ENCODE data around the gene IFNA14.
A peak's percentile ranks its signal among the peaks of the same experiment; 100 is the strongest.
"Not testable (repeated sequence)": the region's sequence is repeated elsewhere in the genome, so short reads cannot be mapped to it uniquely, and the experiment has no call there.

The IFNA14 gene

DNA sequence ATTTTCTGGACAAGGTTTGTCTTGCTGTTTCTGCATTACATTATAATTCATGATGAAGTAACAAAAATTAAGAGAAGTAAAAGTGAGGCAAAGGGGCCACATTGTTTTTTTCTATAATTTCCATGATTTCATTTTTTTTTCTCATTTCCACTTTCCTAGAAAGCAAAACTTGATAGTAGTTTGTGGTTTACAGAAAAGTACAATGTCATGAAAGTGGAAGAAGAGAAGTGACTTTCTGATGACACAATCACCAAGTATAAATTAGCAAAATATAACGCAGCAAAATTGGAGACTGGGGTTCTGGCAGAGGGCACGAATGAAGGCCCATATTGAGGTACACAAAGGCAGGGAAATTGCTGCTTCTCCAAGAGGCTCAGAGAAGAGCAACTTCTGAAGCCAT lies 5.0 kb upstream of the IFNA14 start:
- Mint-ChIP-seq H3K4me3 (no peak overlapping the region), H3K4me1 (peaks cover 3% of the 10 kb centered on the region), H3K9me3 (no peaks in the 10 kb centered on the region), H3K27ac (no peak overlapping the region), H3K27me3 (peaks cover 12% of the 10 kb centered on the region), H3K36me3 (no peaks in the 10 kb centered on the region)
- no peak for DNase-seq
- CTCF ChIA-PET: interaction anchor here (0.5 kb wide), 1 partner anchor 526 kb away, joined by 3 read pairs; no protein-coding TSS in a partner anchor

DNA sequence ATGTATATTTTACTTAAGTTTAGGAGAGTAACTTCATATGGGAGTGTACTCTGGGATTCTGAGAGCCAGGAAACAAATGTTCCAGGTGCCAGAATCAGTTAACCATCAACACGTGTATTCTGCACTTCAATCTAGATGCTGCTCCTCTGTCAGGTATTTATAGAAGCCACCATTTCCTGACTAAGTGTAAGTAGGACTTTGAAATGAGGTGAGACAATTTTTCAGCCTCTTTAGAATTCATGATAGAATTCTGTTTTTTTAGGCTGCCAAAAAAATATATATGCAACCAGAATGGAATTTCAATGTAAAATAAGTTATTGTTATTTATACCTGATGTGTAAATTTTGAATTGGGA lies 3.5 kb downstream of the IFNA14 start:
- not testable (repeated sequence) for DNase-seq, H3K27ac Mint-ChIP-seq

DNA sequence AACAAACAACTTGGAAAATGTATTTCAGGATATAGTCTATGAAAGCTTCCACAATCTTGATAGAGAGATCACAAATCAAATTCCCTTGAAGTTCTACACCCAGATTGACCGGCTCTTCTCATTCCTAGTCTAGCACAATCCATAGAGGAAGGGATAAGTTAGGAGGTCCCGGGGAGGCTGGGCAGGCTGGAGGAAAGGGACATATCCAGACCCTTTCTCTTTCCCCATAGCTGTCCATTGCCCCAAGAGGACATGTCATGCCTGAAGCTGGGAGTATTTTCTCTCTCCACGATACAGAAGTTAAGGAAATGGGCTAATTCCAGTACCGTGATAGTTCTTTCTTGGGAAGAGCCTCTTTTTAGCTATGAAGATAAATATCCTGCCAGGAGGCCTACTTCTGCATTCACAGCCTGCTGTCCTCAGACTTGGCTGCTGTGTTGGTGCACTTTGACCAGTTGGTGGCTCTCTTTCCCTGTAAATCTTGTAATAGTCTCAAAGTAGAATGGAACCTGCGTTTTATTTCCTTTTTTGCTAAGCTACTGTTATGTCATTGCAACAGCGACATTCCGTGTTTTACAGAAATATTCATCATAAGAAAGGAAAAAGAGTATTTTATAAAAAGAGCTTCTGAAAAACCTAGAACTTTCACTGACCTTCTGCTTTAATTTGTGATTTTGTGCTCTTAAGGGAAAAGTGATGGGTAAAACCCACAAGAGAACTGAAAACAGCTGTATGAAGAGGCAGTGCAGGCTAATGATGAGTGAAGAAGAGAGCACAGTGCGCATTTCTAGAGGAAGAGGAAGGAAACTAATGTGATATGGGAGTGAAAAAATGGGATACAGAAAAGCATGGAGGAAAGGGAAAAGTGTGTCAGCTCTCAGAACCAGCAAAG lies 4.1 kb downstream of the IFNA14 start:
- peaks cover 46% of the 10 kb centered on the region for H3K27me3 Mint-ChIP-seq
- H3K9me3 Mint-ChIP-seq, H3K27ac Mint-ChIP-seq, H3K4me3 Mint-ChIP-seq, H3K4me1 Mint-ChIP-seq, H3K36me3 Mint-ChIP-seq: not testable (repeated sequence)
- CTCF ChIA-PET: interaction anchor here (0.6 to 3.3 kb wide), 19 partner anchors 8 to 552 kb away, joined by 3 to 13 read pairs (median 4); no protein-coding TSS in a partner anchor
- DNase-seq: peak; percentile 50

More for the DNA sequence above, 3.5 kb downstream of the IFNA14 start:
- H3K4me3 Mint-ChIP-seq, H3K9me3 Mint-ChIP-seq, H3K4me1 Mint-ChIP-seq, H3K36me3 Mint-ChIP-seq: not testable (repeated sequence)
- CTCF ChIA-PET: interaction anchor here (0.6 to 3.3 kb wide), 17 partner anchors 9 to 552 kb away, joined by 3 to 13 read pairs (median 4); no protein-coding TSS in a partner anchor
- H3K27me3 Mint-ChIP-seq: peaks cover 43% of the 10 kb centered on the region

DNA sequence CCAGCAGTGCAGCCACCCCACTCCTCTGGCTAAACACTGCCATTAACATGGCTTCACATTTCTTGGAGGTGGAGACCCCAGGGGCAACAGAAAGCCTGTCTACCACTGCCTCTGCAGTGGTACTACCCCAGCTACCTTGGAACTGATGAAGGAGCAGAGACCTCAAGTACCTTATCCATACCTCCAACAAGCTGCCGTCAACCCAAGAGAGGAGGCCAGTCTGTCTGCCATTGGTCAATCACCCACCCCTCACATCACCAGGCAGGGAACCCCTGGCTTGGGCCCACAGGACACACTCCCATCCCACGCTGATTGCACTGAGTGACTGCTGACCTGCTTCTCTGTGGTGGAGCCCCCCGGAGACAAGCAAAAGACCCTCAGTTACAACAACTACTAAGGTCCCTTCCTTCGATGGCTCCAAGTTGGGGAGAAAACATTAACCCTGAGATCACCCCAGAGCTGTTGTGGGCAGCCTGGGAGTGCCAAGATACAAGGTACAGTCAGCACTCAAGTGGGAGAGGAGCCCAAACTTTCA lies 5.6 kb downstream of the IFNA14 start:
- Mint-ChIP-seq H3K36me3 (no peaks in the 10 kb centered on the region), H3K4me1 (peaks cover 8% of the 10 kb centered on the region), H3K27ac (no peak overlapping the region), H3K9me3 (no peaks in the 10 kb centered on the region), H3K27me3 (peaks cover 33% of the 10 kb centered on the region), H3K4me3 (no peak overlapping the region)
- CTCF ChIA-PET: interaction anchor here (0.7 to 3.3 kb wide), 3 partner anchors 18 to 474 kb away, joined by 3 to 12 read pairs (median 6); no protein-coding TSS in a partner anchor
- no peak for DNase-seq

DNA sequence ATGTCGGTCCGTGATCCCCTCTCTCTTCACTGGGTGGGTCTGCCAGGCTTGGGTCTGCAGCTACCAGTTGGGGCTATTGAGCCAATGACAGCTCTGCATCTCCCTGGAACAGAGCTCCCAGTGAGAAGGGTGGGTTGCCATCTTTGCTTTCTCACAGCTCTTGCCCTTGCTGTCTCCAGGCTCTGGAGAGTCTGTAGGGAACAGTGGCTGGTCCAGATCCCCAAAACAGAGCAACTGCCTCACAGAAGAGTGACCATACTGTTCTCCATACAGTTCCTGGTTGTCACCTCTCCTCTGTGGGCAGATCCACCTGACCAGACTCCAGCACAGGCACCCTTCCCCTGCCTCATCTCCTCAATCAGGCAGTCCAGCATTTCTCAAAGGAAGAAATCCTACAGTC lies 6.5 kb downstream of the IFNA14 start:
- Mint-ChIP-seq H3K4me1 (peaks cover 8% of the 10 kb centered on the region), H3K4me3 (no peak overlapping the region), H3K27me3 (peaks cover 31% of the 10 kb centered on the region), H3K9me3 (no peaks in the 10 kb centered on the region), H3K36me3 (no peaks in the 10 kb centered on the region), H3K27ac (no peak overlapping the region)
- CTCF ChIA-PET: interaction anchor here (0.9 kb wide), 1 partner anchor 19 kb away, joined by 3 read pairs; no protein-coding TSS in a partner anchor
- no peak for DNase-seq

DNA sequence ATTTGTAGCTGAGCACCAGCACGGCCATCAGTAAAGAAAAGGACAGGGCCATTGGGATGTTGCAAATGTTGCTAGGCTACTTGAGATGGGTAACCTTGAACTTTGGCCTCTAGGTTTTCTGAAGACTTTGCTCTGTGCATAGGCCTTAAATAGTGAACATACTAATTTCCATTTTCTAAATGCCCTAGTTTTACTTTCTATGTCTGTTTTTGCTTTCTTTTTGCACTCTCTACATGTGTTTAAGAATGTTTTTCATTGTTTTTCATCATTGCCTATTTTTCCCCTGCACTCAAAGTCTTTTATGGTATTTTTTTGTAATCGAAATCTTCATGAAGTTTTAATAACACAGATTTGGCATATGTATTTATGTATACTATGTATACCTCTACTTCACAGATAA lies 11.7 kb downstream of the IFNA14 start, which contains the start of gene IFNA17:
Gene IFNA17, minus strand, starts transcription at position 101 of the 400 bp plus-strand sequence. Its CDS starts 49 bp downstream, at position 52.
- CTCF ChIA-PET: interaction anchor here (1.1 kb wide), 1 partner anchor 14 kb away, joined by 3 read pairs; no protein-coding TSS in a partner anchor
- DNase-seq: no peak
- H3K27me3 Mint-ChIP-seq: peaks cover 19% of the 10 kb centered on the region
- H3K27ac Mint-ChIP-seq: no peak within 1 kb of the TSS
- no peaks in the 10 kb centered on the region for H3K4me1 Mint-ChIP-seq
- H3K36me3 Mint-ChIP-seq: no peaks in the 10 kb centered on the region
- no peaks in the 10 kb centered on the region for H3K9me3 Mint-ChIP-seq
- H3K4me3 Mint-ChIP-seq: no peak within 1 kb of the TSS

DNA sequence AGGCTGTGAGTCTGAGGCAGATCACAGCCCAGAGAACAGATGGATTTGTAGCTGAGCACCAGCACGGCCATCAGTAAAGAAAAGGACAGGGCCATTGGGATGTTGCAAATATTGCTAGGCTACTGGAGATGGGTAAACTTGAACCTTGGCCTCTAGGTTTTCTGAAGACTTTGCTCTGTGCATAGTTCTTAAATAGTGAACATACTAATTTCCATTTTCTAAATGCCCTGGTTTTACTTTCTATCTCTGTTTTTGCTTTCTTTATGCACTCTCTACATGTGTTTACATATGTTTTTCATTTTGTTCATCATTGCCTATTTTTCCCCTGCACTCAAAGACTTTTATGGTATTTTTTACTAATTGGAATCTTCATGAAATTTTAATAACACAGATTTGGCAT lies 22.6 kb downstream of the IFNA14 start, which contains the start of gene IFNA16:
Gene IFNA16, minus strand, starts transcription at position 101 of the 400 bp plus-strand sequence. Its CDS starts 6 bp downstream, at position 95.
- not testable (repeated sequence) for H3K9me3 Mint-ChIP-seq, DNase-seq, H3K27ac Mint-ChIP-seq, H3K4me3 Mint-ChIP-seq, H3K4me1 Mint-ChIP-seq, H3K36me3 Mint-ChIP-seq
- H3K27me3 Mint-ChIP-seq: peaks cover 34% of the 10 kb centered on the region
- CTCF ChIA-PET: interaction anchor here (1.1 kb wide), 1 partner anchor 22 kb away, joined by 6 read pairs; no protein-coding TSS in a partner anchor

DNA sequence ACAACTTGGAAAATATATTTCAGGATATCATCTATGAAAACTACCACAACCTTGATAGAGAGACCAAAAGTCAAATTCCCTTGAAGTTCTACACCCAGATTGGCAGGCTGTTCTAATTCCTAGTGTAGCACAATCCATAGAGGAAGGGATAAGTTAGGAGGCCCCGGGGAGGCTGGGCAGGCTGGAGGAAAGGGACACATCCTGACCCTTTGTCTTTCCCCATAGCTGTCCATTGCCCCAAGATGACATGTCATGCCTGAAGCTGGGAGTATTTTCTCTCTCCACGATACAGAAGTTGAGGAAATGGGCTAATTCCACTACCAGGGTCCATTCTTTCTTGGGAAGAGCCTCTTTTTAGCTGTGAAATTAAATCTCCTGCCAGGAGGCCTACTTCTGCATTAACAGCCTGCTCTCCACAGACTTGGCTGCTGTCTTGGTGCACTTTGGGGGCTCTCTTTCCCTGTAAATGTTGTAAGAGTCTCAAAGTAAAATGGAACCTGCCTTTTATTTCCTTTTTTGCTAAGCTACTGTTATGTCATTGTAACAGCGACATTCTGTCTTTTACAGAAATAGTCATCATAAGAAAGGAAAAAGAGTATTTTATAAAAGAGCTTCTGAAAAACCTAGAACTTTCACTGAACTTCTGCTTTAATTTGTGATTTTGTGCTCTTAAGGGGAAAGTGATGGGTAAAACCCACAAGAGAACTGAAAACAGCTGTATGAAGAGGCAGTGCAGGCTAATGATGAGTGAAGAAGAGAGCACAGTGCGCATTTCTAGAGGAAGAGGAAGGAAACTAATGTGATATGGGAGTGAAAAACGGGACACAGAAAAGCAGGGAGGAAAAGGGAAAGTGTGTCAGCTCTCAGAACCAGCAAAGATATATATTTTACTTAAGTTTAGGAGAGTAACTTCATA lies 26.1 kb downstream of the IFNA14 start:
- CTCF ChIA-PET: interaction anchor here (0.6 to 1.6 kb wide), 14 partner anchors 15 to 586 kb away, joined by 3 to 8 read pairs (median 3); partner anchors contain the start of gene IFNA17
- H3K9me3 Mint-ChIP-seq, H3K36me3 Mint-ChIP-seq, DNase-seq, H3K27ac Mint-ChIP-seq, H3K4me1 Mint-ChIP-seq, H3K4me3 Mint-ChIP-seq: not testable (repeated sequence)
- H3K27me3 Mint-ChIP-seq: peaks cover 23% of the 10 kb centered on the region

DNA sequence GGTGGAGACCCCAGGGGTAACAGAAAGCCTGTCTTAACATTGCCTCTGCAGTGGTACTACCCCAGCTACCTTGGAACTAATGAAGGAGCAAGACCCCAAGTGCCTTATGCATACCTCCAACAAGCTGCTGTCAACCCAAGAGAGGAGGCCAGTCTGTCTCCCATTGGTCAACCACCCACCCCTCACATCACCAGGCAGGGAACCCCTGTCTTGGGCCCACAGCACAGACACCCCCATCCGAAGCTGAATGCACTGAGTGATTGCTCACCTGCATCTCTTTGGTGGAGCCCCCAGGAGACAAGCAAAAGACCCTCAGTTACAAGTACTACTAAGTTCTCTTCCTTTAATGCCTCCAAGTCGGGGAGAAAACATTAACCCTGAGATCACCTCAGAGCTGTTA lies 27.6 kb downstream of the IFNA14 start:
- H3K36me3 Mint-ChIP-seq, H3K4me1 Mint-ChIP-seq, DNase-seq, H3K27ac Mint-ChIP-seq, H3K4me3 Mint-ChIP-seq, H3K9me3 Mint-ChIP-seq: not testable (repeated sequence)
- CTCF ChIA-PET: interaction anchor here (1.0 kb wide), 1 partner anchor 30 kb away, joined by 5 read pairs; no protein-coding TSS in a partner anchor
- peaks cover 22% of the 10 kb centered on the region for H3K27me3 Mint-ChIP-seq

DNA sequence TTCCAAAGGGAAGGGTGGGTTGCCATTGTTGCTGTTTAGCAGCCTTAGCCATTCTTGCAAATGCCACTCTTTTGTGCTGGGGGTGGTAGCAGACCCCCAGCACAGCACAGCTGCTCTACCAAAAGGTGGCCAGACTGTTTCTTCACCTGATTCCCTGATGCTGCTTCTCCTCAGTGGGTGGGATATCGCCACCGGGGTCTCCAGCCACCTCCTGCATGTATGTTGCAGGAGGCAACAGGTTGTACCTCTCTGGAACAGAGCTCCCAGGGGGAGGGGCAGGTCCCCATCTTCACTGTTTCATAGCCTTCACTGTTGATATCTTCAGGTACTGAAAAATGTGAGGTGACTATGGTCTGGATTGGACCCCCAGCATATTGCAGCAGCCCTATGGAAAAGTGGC lies 29.0 kb downstream of the IFNA14 start:
- CTCF ChIA-PET, DNase-seq, H3K4me3 Mint-ChIP-seq, H3K4me1 Mint-ChIP-seq, H3K27ac Mint-ChIP-seq, H3K9me3 Mint-ChIP-seq, H3K36me3 Mint-ChIP-seq: not testable (repeated sequence)
- peaks cover 19% of the 10 kb centered on the region for H3K27me3 Mint-ChIP-seq

DNA sequence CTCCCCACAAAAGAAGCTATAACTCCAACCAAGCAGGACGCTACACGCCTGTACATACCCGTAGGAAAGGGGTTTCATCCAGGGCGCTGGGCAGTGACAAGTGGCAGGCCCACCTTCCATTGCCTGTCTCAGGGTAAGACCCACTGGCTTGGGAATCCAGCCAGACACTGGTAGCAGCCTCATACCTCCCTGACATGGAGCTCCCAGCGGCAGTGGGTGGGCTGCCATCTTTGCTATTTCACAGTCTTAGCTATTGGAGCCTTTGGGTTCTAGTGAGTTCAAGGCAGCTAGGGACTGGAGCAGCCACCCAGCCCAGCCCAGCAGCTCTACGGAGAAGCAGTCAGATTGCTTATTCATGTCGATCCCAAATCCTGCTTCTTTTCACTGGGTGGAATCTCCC lies 29.5 kb downstream of the IFNA14 start:
- no peak overlapping the region for H3K27ac Mint-ChIP-seq
- H3K9me3 Mint-ChIP-seq: no peaks in the 10 kb centered on the region
- H3K27me3 Mint-ChIP-seq: peaks cover 15% of the 10 kb centered on the region
- no peak for DNase-seq
- H3K36me3 Mint-ChIP-seq: no peaks in the 10 kb centered on the region
- H3K4me1 Mint-ChIP-seq: peaks cover 4% of the 10 kb centered on the region
- CTCF ChIA-PET: interaction anchor here (0.6 kb wide), 1 partner anchor 71 kb away, joined by 3 read pairs; no protein-coding TSS in a partner anchor
- H3K4me3 Mint-ChIP-seq: no peak overlapping the region

DNA sequence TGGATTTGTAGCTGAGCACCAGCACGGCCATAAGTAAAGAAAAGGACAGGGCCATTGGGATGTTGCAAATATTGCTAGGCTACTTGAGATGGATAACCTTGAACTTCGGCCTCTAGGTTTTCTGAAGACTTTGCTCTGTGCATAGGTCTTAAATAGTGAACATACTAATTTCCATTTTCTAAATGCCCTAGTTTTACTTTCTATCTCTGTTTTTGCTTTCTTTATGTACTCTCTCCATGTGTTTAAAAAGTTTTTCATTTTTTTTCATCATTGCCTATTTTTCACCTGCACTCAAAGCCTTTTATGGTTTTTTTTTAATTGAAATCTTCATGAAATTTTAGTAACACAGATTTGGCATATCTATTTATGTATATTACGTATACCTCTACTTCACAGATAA lies 32.8 kb downstream of the IFNA14 start, which contains the start of gene IFNA10:
Gene IFNA10, minus strand, starts transcription at position 101 of the 400 bp plus-strand sequence. Its CDS starts 46 bp downstream, at position 55.
- not testable (repeated sequence) for H3K4me1 Mint-ChIP-seq, H3K4me3 Mint-ChIP-seq, H3K36me3 Mint-ChIP-seq, H3K27ac Mint-ChIP-seq, H3K9me3 Mint-ChIP-seq, DNase-seq
- CTCF ChIA-PET: interaction anchor here (1.2 kb wide), 1 partner anchor 12 kb away, joined by 5 read pairs; no protein-coding TSS in a partner anchor
- H3K27me3 Mint-ChIP-seq: peaks cover 12% of the 10 kb centered on the region

DNA sequence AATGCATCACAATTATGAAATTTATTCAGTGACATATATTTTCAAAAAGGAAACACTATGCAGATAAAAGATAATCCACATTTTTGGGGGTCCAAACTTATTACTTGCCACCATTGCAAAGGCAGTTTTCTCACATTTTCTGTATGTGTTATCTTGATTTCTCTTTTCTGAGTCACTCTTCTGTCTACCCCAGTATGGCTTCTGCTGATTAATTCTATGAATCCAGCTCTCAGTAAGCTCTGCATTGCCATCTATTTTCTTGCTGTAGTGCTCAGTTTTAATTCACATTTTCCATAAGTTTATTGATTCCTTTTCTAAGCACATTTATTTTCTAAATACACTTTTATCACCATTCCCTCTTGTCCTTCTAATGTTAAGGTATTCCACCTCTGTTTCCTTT lies 34.6 kb downstream of the IFNA14 start:
- CTCF ChIA-PET: no interaction called here
- no peaks in the 10 kb centered on the region for H3K9me3 Mint-ChIP-seq
- H3K36me3 Mint-ChIP-seq: no peaks in the 10 kb centered on the region
- H3K4me1 Mint-ChIP-seq: no peaks in the 10 kb centered on the region
- DNase-seq: no peak
- H3K27me3 Mint-ChIP-seq: peaks cover 16% of the 10 kb centered on the region
- no peak overlapping the region for H3K27ac Mint-ChIP-seq
- no peak overlapping the region for H3K4me3 Mint-ChIP-seq

All from activated naive CD4-positive, alpha-beta T cell treated with anti-CD3 and anti-CD28 coated beads, Interleukin-2, amount 10 ng/mL, durations not matched to agents 7 days and 5 days (primary cell).